GM12865 (cell line): Measurements from ENCODE around the gene FRK.
"Not testable (repeated sequence)": the region's sequence is repeated elsewhere in the genome, so short reads cannot be mapped to it uniquely, and the experiment has no call there.

Experiments used
- DNase-seq: peaks from one replicate; pipeline ENCODE4 v3.0.0; 2010; ENCODE audit warnings: low read depth
- H3K4me3 ChIP-seq: 2 replicates; pipeline ENCODE4 v1.5.1; 2011; ENCODE audit warnings: mild to moderate bottlenecking, low read depth, low read length, control low read depth
- TF ChIP-seq, protein P1 (sequence below): IDR thresholded peaks from 2 replicates; pipeline ENCODE4 v1.5.1; 2011; ENCODE audit warnings: low read length, control low read depth, low read depth, inconsistent platforms; ENCODE audit not compliant: insufficient read depth; ENCODE audit errors: missing control alignments

The FRK gene

GRCh38 chr6:116101302-116101718 lies 40.6 kb upstream of the FRK start:
- TF ChIP-seq, protein P1, sequence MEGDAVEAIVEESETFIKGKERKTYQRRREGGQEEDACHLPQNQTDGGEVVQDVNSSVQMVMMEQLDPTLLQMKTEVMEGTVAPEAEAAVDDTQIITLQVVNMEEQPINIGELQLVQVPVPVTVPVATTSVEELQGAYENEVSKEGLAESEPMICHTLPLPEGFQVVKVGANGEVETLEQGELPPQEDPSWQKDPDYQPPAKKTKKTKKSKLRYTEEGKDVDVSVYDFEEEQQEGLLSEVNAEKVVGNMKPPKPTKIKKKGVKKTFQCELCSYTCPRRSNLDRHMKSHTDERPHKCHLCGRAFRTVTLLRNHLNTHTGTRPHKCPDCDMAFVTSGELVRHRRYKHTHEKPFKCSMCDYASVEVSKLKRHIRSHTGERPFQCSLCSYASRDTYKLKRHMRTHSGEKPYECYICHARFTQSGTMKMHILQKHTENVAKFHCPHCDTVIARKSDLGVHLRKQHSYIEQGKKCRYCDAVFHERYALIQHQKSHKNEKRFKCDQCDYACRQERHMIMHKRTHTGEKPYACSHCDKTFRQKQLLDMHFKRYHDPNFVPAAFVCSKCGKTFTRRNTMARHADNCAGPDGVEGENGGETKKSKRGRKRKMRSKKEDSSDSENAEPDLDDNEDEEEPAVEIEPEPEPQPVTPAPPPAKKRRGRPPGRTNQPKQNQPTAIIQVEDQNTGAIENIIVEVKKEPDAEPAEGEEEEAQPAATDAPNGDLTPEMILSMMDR: no peak
- peak overlapping the region; percentile 49 for H3K4me3 ChIP-seq
- DNase-seq: no peak

GRCh38 chr6:116100419-116101301 lies 40.0 kb upstream of the FRK start, which contains the start of gene NT5DC1:
NT5DC1 (plus strand) TSS chr6:116100853; CDS start chr6:116100931, 78 bp downstream.
- TF ChIP-seq, protein P1: peak; percentile 34
- peak within 1 kb of the TSS; percentile 49 for H3K4me3 ChIP-seq
- peak; percentile 94 for DNase-seq

DNA sequence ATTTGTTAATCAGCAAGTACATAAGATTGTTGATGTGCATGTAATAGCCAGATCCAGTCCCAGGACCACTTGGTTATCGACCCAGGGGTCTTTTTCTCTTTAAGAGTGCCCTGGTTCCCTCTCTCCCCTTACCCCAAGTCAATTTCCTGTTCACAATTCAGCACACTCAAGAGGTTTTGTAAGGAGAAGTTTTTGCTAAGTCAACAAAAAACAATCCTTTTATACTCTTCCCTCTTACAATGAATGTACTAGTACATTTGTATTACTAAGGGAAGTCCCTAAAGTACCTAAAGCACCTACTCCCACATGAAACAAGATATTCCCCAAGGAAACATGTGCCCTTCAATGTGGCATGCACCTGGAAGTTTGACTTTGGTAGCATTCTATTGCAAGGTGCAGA lies 38.3 kb upstream of the FRK start:
- no peak for DNase-seq
- peak overlapping the region; percentile 49 for H3K4me3 ChIP-seq
- TF ChIP-seq, protein P1: no peak

GRCh38 chr6:116096979-116097816 lies 36.5 kb upstream of the FRK start:
- no peak overlapping the region for H3K4me3 ChIP-seq
- no peak for DNase-seq
- TF ChIP-seq, protein P1: peak; percentile 23

DNA sequence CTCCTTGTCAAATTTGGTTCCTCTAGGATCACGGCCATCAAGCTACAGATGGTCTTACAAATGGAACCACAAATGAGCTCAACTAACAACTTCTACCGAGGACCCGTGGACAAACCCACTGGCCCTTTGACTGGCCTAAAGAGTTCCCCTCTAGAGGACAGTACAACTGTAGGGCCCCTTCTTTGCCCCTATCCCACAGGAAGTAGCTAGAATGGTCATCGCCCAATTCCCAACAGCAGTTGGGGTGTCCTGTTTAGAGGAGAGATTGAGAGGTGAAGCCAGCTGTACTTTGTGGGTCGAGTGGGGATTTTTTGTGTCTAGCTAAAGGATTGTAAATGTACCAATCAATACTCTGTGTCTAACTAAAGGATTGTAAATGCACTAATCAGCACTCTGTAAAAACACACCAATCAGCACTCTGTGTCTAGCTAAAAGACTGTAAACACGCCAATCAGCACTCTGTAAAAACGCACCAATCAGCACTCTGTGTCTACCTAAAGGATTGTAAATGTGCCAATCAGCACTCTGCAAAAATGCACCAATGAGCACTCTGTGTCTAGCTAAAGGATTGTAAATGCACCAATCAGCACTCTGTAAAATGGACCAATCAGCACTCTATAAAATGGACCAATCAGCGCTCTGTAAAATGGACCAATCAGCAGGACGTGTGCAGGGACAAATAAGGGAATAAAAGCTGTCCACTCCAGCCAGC lies 35.5 kb upstream of the FRK start:
- not testable (repeated sequence) for H3K4me3 ChIP-seq, DNase-seq

GRCh38 chr6:116094041-116094440 lies 33.4 kb upstream of the FRK start:
- no peak overlapping the region for H3K4me3 ChIP-seq
- TF ChIP-seq, protein P1: no peak
- DNase-seq: no peak
